ENCODE data around the gene DIP2C. TPM values are rescaled to one million over a fixed set of nuclear protein-coding genes. Genes with fewer than 3 reads are reported as not detected.

DIP2C gene
- total RNA-seq, 1 donor from 2014 or later, result 10.1 TPM

- Histone ChIP-seq H3K4me3 (no peak overlapping the region), H3K4me1 (no peaks in the 10 kb centered on the region), H4K20me1 (ENCODE audit: low read depth) (no peaks in the 10 kb centered on the region), H3K27ac (no peak overlapping the region), H2AFZ (replicated peaks) (no peak overlapping the region), H3K9ac (no peak overlapping the region), H3K27me3 (no peaks in the 10 kb centered on the region), H3K79me2 (ENCODE audit: low read depth) (no peaks in the 10 kb centered on the region), H3F3A (ENCODE audit: low read depth) (peaks cover 10% of the 10 kb centered on the region), H3K4me2 (no peak overlapping the region), H3K9me3 (ENCODE audit: low read depth) (no peaks in the 10 kb centered on the region), H3K36me3 (no peaks in the 10 kb centered on the region)
- Mint-ChIP-seq H3K4me1 (peaks cover 4% of the 10 kb centered on the region), H3K4me3 (no peak overlapping the region), H3K36me3 (peaks cover 23% of the 10 kb centered on the region), H3K9me3 (no peaks in the 10 kb centered on the region), H3K27me3 (ENCODE audit: insufficient read depth, low read depth) (peaks cover 5% of the 10 kb centered on the region), H3K27ac (no peak overlapping the region)
- TF ChIP-seq EZH2 (IDR thresholded peaks at IDR 0.05) (no peak), EZH2phosphoT487 (IDR thresholded peaks at IDR 0.05) (no peak), CTCF (IDR thresholded peaks at IDR 0.05) (no peak)
- DNase-seq (ENCODE audit: low spot score), result no peak
Observed at GRCh38 chr10:391305-391704, 298.2 kb downstream of the DIP2C start.

GRCh38 chr10:390449-391100 lies 298.9 kb downstream of the DIP2C start:
- no peak overlapping the region for H3K9ac ChIP-seq
- no peak overlapping the region for H3K4me2 ChIP-seq
- H3K27ac Mint-ChIP-seq, result peak overlapping the region; percentile 72
- no peak overlapping the region for H2AFZ ChIP-seq (replicated peaks)
- H3K4me3 Mint-ChIP-seq, result no peak overlapping the region
- H3K27ac ChIP-seq, result no peak overlapping the region
- no peaks in the 10 kb centered on the region for H4K20me1 ChIP-seq (ENCODE audit: low read depth)
- peaks cover 5% of the 10 kb centered on the region for H3K27me3 Mint-ChIP-seq (ENCODE audit: insufficient read depth, low read depth)
- H3K4me1 ChIP-seq, result no peaks in the 10 kb centered on the region
- H3K36me3 Mint-ChIP-seq, result peaks cover 23% of the 10 kb centered on the region
- H3K27me3 ChIP-seq, result no peaks in the 10 kb centered on the region
- H3K9me3 Mint-ChIP-seq, result no peaks in the 10 kb centered on the region
- no peaks in the 10 kb centered on the region for H3K9me3 ChIP-seq (ENCODE audit: low read depth)
- H3F3A ChIP-seq (ENCODE audit: low read depth), result peaks cover 10% of the 10 kb centered on the region
- peaks cover 4% of the 10 kb centered on the region for H3K4me1 Mint-ChIP-seq
- TF ChIP-seq EZH2 (IDR thresholded peaks at IDR 0.05) (no peak), EZH2phosphoT487 (IDR thresholded peaks at IDR 0.05) (no peak), CTCF (IDR thresholded peaks at IDR 0.05) (no peak)
- H3K79me2 ChIP-seq (ENCODE audit: low read depth), result no peaks in the 10 kb centered on the region
- no peak overlapping the region for H3K4me3 ChIP-seq
- DNase-seq (ENCODE audit: low spot score), result no peak
- no peaks in the 10 kb centered on the region for H3K36me3 ChIP-seq

- no peaks in the 10 kb centered on the region for H4K20me1 ChIP-seq (ENCODE audit: low read depth)
- no peaks in the 10 kb centered on the region for H3K9me3 Mint-ChIP-seq
- peaks cover 5% of the 10 kb centered on the region for H3F3A ChIP-seq (ENCODE audit: low read depth)
- no peak for DNase-seq (ENCODE audit: low spot score)
- peaks cover 5% of the 10 kb centered on the region for H3K27me3 Mint-ChIP-seq (ENCODE audit: insufficient read depth, low read depth)
- peaks cover 4% of the 10 kb centered on the region for H3K4me1 Mint-ChIP-seq
- no peak overlapping the region for H2AFZ ChIP-seq (replicated peaks)
- peaks cover 26% of the 10 kb centered on the region for H3K36me3 Mint-ChIP-seq
- H3K4me2 ChIP-seq, result no peak overlapping the region
- TF ChIP-seq CTCF (IDR thresholded peaks at IDR 0.05), result no peak
- TF ChIP-seq EZH2phosphoT487 (IDR thresholded peaks at IDR 0.05), result no peak
- no peak for TF ChIP-seq EZH2 (IDR thresholded peaks at IDR 0.05)
- H3K4me3 Mint-ChIP-seq, result no peak overlapping the region
- H3K79me2 ChIP-seq (ENCODE audit: low read depth), result no peaks in the 10 kb centered on the region
- no peak overlapping the region for H3K9ac ChIP-seq
- H3K4me3 ChIP-seq, result no peak overlapping the region
- H3K27ac Mint-ChIP-seq, result no peak overlapping the region
- no peaks in the 10 kb centered on the region for H3K36me3 ChIP-seq
- H3K9me3 ChIP-seq (ENCODE audit: low read depth), result no peaks in the 10 kb centered on the region
- no peaks in the 10 kb centered on the region for H3K27me3 ChIP-seq
- H3K27ac ChIP-seq, result no peak overlapping the region
- no peaks in the 10 kb centered on the region for H3K4me1 ChIP-seq
Observed at GRCh38 chr10:389836-390448, 299.5 kb downstream of the DIP2C start.

Measured in neural progenitor cell (in vitro differentiated cells).